Left lung (tissue), 10 donors: ENCODE measurements around the gene ABCA1. TPM values are rescaled to one million over a fixed set of nuclear protein-coding genes. Genes with fewer than 3 reads are reported as not detected.
A peak's percentile ranks its signal among the peaks of the same experiment; 100 is the strongest.

Experiments
- ATAC-seq: fragments of 200-7000 bp; cut with Tn5 transposase; one replicate; pipeline ENCODE4 v1.9.1; 2020; ENCODE audit warnings: moderate library complexity
- DNase-seq, 4 donors: peaks; one replicate each; pipeline ENCODE4 v3.0.0-alpha.2; 2013 to 2020
- H3K27ac ChIP-seq, 2 donors: fragments of 200-600 bp; sonication (generic) in 1 of 2; one replicate each; pipeline versions ENCODE4 v1.5.0 to v1.8.0; 2020 to 2021
- H3K27me3 ChIP-seq, 2 donors: fragments of 200-600 bp; sonication (generic) in 1 of 2; one replicate each; pipeline versions ENCODE4 v1.5.0 to v1.8.0; 2020 to 2021
- H3K36me3 ChIP-seq, 2 donors: fragments of 200-600 bp; sonication (generic) in 1 of 2; one replicate each; pipeline versions ENCODE4 v1.5.0 to v1.8.0; 2020 to 2021
- H3K4me1 ChIP-seq, 2 donors: fragments of 200-600 bp; one replicate each; pipeline ENCODE4 v1.8.0; 2021
- H3K4me3 ChIP-seq, 2 donors: fragments of 200-600 bp; sonication (generic) in 1 of 2; one replicate each; pipeline versions ENCODE4 v1.5.0 to v1.8.0; 2020 to 2021; ENCODE audit warnings: mild to moderate bottlenecking in 1 of 2
- H3K9me3 ChIP-seq, 2 donors: fragments of 200-600 bp; sonication (generic) in 1 of 2; one replicate each; pipeline versions ENCODE4 v1.5.0 to v1.8.0; 2020 to 2021
- CTCF ChIP-seq, 2 donors: fragments of 200-600 bp; sonication (generic) in 1 of 2; IDR thresholded peaks; one replicate each; pipeline versions ENCODE4 v1.5.0 to v1.8.0; 2021; ENCODE audit warnings: antibody characterized with exemption in 2 of 2
- intact Hi-C, 2 donors: fragments of 100-400 bp; cut with DNase I; formaldehyde crosslinking; loops; one replicate each; pipeline versions ENCODE4 v1.11.2 to v1.14.2; 2022
- polyA plus RNA-seq, 6 donors: library from polyadenylated mRNA; unstranded; fragments of 120-200 nt; gene quantifications; one replicate each; pipeline ENCODE4 v1.2.1, GENCODE V29; 2013; ENCODE audit not compliant: insufficient read length in 6 of 6
- total RNA-seq, 2 donors: library from RNA; stranded (reverse); fragmentation: NEBNext Ultra II Directional; extraction: Animal tissue kit (Norgen Biotek cat#: 25700); gene quantifications; one replicate each; pipeline ENCODE4 v1.2.1, GENCODE V29; 2021
- donor health status: DM: no; HTN: yes; CAD: no.
- donor health status: DM: no; HTN: no; CAD: no.

ABCA1 gene
- total and polyA plus RNA-seq, 8 donors: 12.8 to 53.0 (median 18.2) TPM

GRCh38 chr9:104869811-104870210 lies 58.1 kb downstream of the ABCA1 start:
- H3K27me3 ChIP-seq: no peaks in the 10 kb centered on the region
- no peaks in the 10 kb centered on the region for H3K9me3 ChIP-seq
- no peaks in the 10 kb centered on the region for H3K36me3 ChIP-seq
- no peak overlapping the region for H3K4me3 ChIP-seq
- no peak for DNase-seq
- ATAC-seq: peak; percentile 3
- TF ChIP-seq CTCF (IDR thresholded peaks at IDR 0.05): no peak
- intact Hi-C loops: loop anchor here in 1 of 2 donors (10.0 kb wide), 1 partner anchor 545 kb away; no protein-coding TSS in a partner anchor
- H3K27ac ChIP-seq: peak overlapping the region in 1 of 2 donors; percentile 75
- peaks cover 33 to 86% of the 10 kb centered on the region in 2 donors for H3K4me1 ChIP-seq

- Histone ChIP-seq H3K27ac (peak overlapping the region; percentile 63 to 75), H3K9me3 (no peaks in the 10 kb centered on the region), H3K27me3 (no peaks in the 10 kb centered on the region), H3K36me3 (no peaks in the 10 kb centered on the region), H3K4me1 (peaks cover 32 to 89% of the 10 kb centered on the region in 2 donors), H3K4me3 (no peak overlapping the region)
- ATAC-seq: peak; percentile 87
- DNase-seq: peak; percentile 73 to 92 (median 82)
- intact Hi-C loops: loop anchor here in 1 of 2 donors (10.0 kb wide), 1 partner anchor 546 kb away; no protein-coding TSS in a partner anchor
- no peak for TF ChIP-seq CTCF (IDR thresholded peaks at IDR 0.05)
Observed at GRCh38 chr9:104868687-104869404, 59.1 kb downstream of the ABCA1 start.

- Histone ChIP-seq H3K9me3 (no peaks in the 10 kb centered on the region), H3K27me3 (no peaks in the 10 kb centered on the region), H3K27ac (peak overlapping the region; percentile 63 to 75), H3K4me3 (no peak overlapping the region), H3K4me1 (peaks cover 30 to 89% of the 10 kb centered on the region in 2 donors), H3K36me3 (no peaks in the 10 kb centered on the region)
- no peak for ATAC-seq
- intact Hi-C loops: loop anchor here in 1 of 2 donors (10.0 kb wide), 1 partner anchor 547 kb away; no protein-coding TSS in a partner anchor
- no peak for DNase-seq
- no peak for TF ChIP-seq CTCF (IDR thresholded peaks at IDR 0.05)
Observed at GRCh38 chr9:104868303-104868686, 59.7 kb downstream of the ABCA1 start.

GRCh38 chr9:104866191-104866590 lies 61.8 kb downstream of the ABCA1 start:
- no peaks in the 10 kb centered on the region for H3K36me3 ChIP-seq
- H3K4me1 ChIP-seq: peaks cover 23 to 85% of the 10 kb centered on the region in 2 donors
- no peaks in the 10 kb centered on the region for H3K27me3 ChIP-seq
- H3K9me3 ChIP-seq: no peaks in the 10 kb centered on the region
- H3K4me3 ChIP-seq: no peak overlapping the region
- no peak for TF ChIP-seq CTCF (IDR thresholded peaks at IDR 0.05)
- H3K27ac ChIP-seq: peak overlapping the region in 1 of 2 donors; percentile 33
- no peak for ATAC-seq
- no peak for DNase-seq
- intact Hi-C loops: loop anchor here in 1 of 2 donors (10.0 kb wide), 1 partner anchor 549 kb away; no protein-coding TSS in a partner anchor

GRCh38 chr9:104864675-104865104 lies 63.3 kb downstream of the ABCA1 start:
- H3K4me1 ChIP-seq: peaks cover 24 to 87% of the 10 kb centered on the region in 2 donors
- intact Hi-C loops: loop anchor here in 1 of 2 donors (5.0 to 10.0 kb wide), 2 partner anchors 293 to 550 kb away; no protein-coding TSS in a partner anchor
- no peak overlapping the region for H3K4me3 ChIP-seq
- H3K27ac ChIP-seq: peak overlapping the region in 1 of 2 donors; percentile 26
- H3K9me3 ChIP-seq: no peaks in the 10 kb centered on the region
- DNase-seq (peak in 2 of 4 donors; percentile 27 to 61), ATAC-seq (peak; percentile 4)
- H3K36me3 ChIP-seq: no peaks in the 10 kb centered on the region
- no peaks in the 10 kb centered on the region for H3K27me3 ChIP-seq
- no peak for TF ChIP-seq CTCF (IDR thresholded peaks at IDR 0.05)
